SH-SY5Y (cell line): ENCODE measurements around the gene MPP2.

Source experiments
- GATA2 ChIP-seq: IDR thresholded peaks from 2 replicates; pipeline ENCODE4 v1.6.1; 2011; ENCODE audit warnings: mild to moderate bottlenecking, low read depth, low read length
- GATA3 ChIP-seq: IDR thresholded peaks from 2 replicates; pipeline ENCODE4 v1.6.1; 2011; ENCODE audit warnings: low read depth, mild to moderate bottlenecking, low read length, moderate library complexity

GRCh38 chr17:43841282-43841681, 66.1 kb downstream of the MPP2 start:
- TF ChIP-seq GATA2 (no peak), GATA3 (no peak)
